Measurements from ENCODE around the gene TEX53. TPM values are rescaled to one million over a fixed set of nuclear protein-coding genes. Genes with fewer than 3 reads are reported as not detected.

The TEX53 gene
- polyA plus RNA-seq, 1 donor from 2014 or later: not detected

GRCh38 chr9:114631166-114631565 lies 26.4 kb downstream of the TEX53 start:
- Histone ChIP-seq H3K9me3 (ENCODE audit: low read length) (no peaks in the 10 kb centered on the region), H3K36me3 (ENCODE audit: insufficient read depth, low read length) (peaks cover 8% of the 10 kb centered on the region), H4K20me1 (ENCODE audit: insufficient read depth) (no peaks in the 10 kb centered on the region)

GRCh38 chr9:114629563-114630090 lies 28.0 kb downstream of the TEX53 start:
- H3K4me2 ChIP-seq (ENCODE audit: low read length): no peak overlapping the region
- no peak overlapping the region for H3K27ac ChIP-seq (ENCODE audit: low read length)
- H3K79me2 ChIP-seq (replicated peaks; ENCODE audit: insufficient read depth, low read length): no peaks in the 10 kb centered on the region
- no peaks in the 10 kb centered on the region for H3K9me3 ChIP-seq (ENCODE audit: low read length)
- no peaks in the 10 kb centered on the region for H4K20me1 ChIP-seq (ENCODE audit: insufficient read depth)
- peaks cover 8% of the 10 kb centered on the region for H3K36me3 ChIP-seq (ENCODE audit: insufficient read depth, low read length)
- no peak overlapping the region for H3K4me3 ChIP-seq (ENCODE audit: low read length)
- no peaks in the 10 kb centered on the region for H3K9me2 ChIP-seq (ENCODE audit: insufficient read depth, low read length)
- TF ChIP-seq REST (IDR thresholded peaks at IDR 0.05; ENCODE audit: borderline replicate concordance): no peak
- H3K9ac ChIP-seq (ENCODE audit: low read length): no peak overlapping the region
- no peaks in the 10 kb centered on the region for H3F3A ChIP-seq (ENCODE audit: insufficient read depth, low read length, poor library complexity, severe bottlenecking)
- no peaks in the 10 kb centered on the region for H3K27me3 ChIP-seq (ENCODE audit: insufficient read depth, low read depth, low read length)
- H2AFZ ChIP-seq (ENCODE audit: low read depth, low read length): no peak overlapping the region

More at GRCh38 chr9:114631166-114631565, 26.4 kb downstream of the TEX53 start:
- H3K9me2 ChIP-seq (ENCODE audit: insufficient read depth, low read length): no peaks in the 10 kb centered on the region
- no peak overlapping the region for H3K4me3 ChIP-seq (ENCODE audit: low read length)
- no peaks in the 10 kb centered on the region for H3K27me3 ChIP-seq (ENCODE audit: insufficient read depth, low read depth, low read length)
- H3K27ac ChIP-seq (ENCODE audit: low read length): no peak overlapping the region
- H2AFZ ChIP-seq (ENCODE audit: low read depth, low read length): no peak overlapping the region
- H3K9ac ChIP-seq (ENCODE audit: low read length): no peak overlapping the region
- TF ChIP-seq CTCF (IDR thresholded peaks at IDR 0.05; ENCODE audit: poor library complexity, severe bottlenecking) (no peak), SMC3 (conservative IDR thresholded peaks at IDR 0.05; ENCODE audit: poor library complexity) (no peak), EP300 (conservative IDR thresholded peaks at IDR 0.05; ENCODE audit: poor library complexity, severe bottlenecking) (no peak), RAD21 (conservative IDR thresholded peaks at IDR 0.05) (no peak), MXI1 (conservative IDR thresholded peaks at IDR 0.05; ENCODE audit: poor library complexity, severe bottlenecking) (no peak), REST (IDR thresholded peaks at IDR 0.05; ENCODE audit: borderline replicate concordance) (no peak), POLR2AphosphoS5 (IDR thresholded peaks at IDR 0.05) (no peak), TAF1 (IDR thresholded peaks at IDR 0.05; ENCODE audit: low read depth) (no peak), EZH2 (IDR thresholded peaks at IDR 0.05; ENCODE audit: borderline replicate concordance, insufficient read depth, low read length, poor library complexity, severe bottlenecking) (no peak)
- no peaks in the 10 kb centered on the region for H3F3A ChIP-seq (ENCODE audit: insufficient read depth, low read length, poor library complexity, severe bottlenecking)
- H3K79me2 ChIP-seq (replicated peaks; ENCODE audit: insufficient read depth, low read length): no peaks in the 10 kb centered on the region
- no peak overlapping the region for H3K4me2 ChIP-seq (ENCODE audit: low read length)
